T-helper 1 cell treated with Interleukin-12 subunit alpha and Interleukin-12 subunit beta and Interleukin-4 antibody, amounts not matched to agents 30 ng/mL and 1 ng/mL, for 36 hours (primary cell): ENCODE data around the gene SPATA1. TPM values are rescaled to one million over a fixed set of nuclear protein-coding genes. Genes with fewer than 3 reads are reported as not detected.
"Not testable (repeated sequence)": the region's sequence is repeated elsewhere in the genome, so short reads cannot be mapped to it uniquely, and the experiment has no call there.

Experiments used
- intact Hi-C: fragments of 100-400 bp; cut with micrococcal nuclease; formaldehyde crosslinking; loops from one replicate; pipeline ENCODE4 v1.15.1; 2024
- total RNA-seq: library from RNA; stranded (reverse); gene quantifications from 2 replicates; pipeline ENCODE4 v1.2.3, GENCODE V29; 2022

Gene SPATA1
- total RNA-seq, 1 donor from 2014 or later = 0.29 TPM

DNA sequence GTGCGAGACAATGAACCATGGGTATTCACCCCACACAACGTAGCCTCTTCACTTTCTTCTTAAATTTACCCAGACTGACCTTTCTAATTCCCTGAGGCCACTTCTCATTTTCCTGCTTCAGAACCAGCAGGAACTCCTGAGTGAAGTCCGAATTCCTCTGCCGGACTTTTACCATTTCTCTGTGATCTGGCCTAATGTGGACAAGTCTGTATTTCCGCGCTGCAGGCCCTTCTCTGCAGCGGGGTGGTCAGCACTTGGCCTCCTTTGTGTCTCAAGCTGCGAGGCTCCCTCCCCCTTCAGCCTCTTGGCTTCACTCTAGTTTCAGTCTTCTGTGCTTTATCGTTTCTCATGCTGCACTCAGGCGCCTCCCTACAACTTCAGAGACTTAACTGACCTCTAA, 77.5 kb downstream of the SPATA1 start:
- intact Hi-C loops = no loop called here

DNA sequence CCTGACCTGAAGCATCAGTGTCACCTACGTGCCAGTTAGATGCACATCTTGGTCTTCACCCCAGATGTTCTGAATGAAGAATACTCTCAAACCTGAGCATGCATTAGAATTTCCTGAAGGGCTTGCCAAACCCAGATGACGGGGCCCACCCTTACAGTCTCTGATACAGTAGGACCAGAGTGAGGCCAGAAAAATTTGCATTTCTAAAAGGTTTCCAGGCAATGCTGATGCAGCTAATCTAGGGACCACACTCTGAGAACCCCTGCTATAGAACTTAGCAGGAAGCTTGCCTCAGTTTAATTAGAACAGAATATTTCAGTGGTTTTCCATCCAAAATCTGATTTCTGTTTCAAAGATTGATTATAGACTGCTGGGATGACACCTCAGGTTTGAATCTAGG, 77.9 kb downstream of the SPATA1 start:
- intact Hi-C loops = no loop called here

GRCh38 chr1:84585803-84586202, 79.6 kb downstream of the SPATA1 start:
- intact Hi-C loops = no loop called here

DNA sequence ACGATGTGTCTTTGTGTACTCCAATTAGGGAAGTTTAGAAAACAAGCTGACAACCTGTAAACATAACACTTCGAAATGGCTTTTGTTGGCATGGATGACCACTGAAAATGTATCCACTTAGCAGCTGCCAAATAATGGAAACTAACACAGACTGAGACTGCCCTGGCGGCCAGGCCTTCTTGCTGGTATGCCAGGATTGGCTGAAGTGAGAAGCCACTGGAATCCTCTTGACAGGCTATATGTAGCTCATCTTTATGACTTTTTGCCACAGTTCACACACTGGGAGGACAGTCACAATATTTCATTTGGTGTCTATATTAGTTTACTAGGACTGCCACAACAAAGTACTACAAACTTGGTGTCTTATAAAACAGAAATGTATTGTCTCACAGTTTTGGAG, 80.9 kb downstream of the SPATA1 start:
- intact Hi-C loops = no loop called here

- intact Hi-C loops = not testable (repeated sequence)
Measured at GRCh38 chr1:84594959-84595358, 88.8 kb downstream of the SPATA1 start.

DNA sequence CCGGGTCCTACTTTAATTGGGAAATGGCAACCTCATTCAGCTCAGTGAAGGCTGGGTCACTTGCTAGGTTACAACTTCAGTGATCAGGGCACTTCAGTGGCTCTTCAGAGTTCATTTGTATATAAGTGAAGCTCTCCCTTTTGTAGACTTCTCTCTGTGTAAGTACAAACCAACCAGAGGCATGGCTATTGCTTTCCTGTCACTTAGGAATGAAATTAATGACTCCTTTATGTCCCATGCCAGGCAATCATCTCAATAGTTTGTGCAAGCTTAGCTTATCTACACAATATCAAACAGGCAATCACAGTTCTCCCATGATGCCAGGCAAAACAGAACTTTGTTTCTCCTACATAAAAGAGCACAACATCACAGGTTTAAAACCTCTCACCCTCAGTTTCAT, 90.8 kb downstream of the SPATA1 start:
- intact Hi-C loops = no loop called here

- intact Hi-C loops = no loop called here
Measured at GRCh38 chr1:84598418-84598817, 92.2 kb downstream of the SPATA1 start.

GRCh38 chr1:84598846-84599741, 92.9 kb downstream of the SPATA1 start:
- intact Hi-C loops = no loop called here

DNA sequence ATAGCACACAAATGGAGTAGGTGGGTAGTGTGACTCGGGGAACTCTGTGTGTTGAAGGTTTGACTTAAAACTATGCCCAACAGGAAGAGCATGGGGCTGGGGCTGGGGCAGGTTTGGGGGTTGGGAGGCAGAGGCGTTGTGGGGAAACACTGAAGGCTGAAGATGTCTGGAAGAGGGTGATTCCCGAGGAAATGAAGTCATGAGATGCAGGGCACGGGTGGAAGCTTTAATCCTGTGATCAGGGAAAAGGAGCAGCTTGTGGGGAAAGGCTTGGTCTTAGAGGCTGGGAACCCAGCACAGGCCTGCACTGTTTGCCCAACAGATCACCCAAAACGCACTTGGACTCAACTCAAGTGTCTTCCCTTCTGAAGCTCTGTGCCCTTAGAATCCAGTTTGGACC, 94.6 kb downstream of the SPATA1 start:
- intact Hi-C loops = no loop called here

DNA sequence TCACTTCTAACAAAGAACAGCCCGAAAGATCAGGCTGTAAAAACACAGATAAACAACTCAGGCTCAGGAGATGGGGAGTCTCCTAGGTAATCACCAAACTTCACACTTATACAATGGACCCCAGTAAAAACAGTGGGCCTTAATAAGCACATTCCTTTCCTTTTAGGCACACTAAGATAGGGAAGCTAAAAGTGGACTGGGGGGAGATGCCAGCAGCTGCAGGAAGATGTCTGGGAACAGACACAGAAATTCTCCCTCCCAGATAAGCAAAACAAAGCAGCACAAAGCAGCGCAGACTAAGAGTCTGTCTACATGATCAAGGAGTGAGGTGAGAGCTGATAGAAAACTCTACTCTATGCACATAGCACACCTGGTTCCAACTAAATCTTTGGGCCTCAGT, 97.0 kb downstream of the SPATA1 start:
- intact Hi-C loops = no loop called here

DNA sequence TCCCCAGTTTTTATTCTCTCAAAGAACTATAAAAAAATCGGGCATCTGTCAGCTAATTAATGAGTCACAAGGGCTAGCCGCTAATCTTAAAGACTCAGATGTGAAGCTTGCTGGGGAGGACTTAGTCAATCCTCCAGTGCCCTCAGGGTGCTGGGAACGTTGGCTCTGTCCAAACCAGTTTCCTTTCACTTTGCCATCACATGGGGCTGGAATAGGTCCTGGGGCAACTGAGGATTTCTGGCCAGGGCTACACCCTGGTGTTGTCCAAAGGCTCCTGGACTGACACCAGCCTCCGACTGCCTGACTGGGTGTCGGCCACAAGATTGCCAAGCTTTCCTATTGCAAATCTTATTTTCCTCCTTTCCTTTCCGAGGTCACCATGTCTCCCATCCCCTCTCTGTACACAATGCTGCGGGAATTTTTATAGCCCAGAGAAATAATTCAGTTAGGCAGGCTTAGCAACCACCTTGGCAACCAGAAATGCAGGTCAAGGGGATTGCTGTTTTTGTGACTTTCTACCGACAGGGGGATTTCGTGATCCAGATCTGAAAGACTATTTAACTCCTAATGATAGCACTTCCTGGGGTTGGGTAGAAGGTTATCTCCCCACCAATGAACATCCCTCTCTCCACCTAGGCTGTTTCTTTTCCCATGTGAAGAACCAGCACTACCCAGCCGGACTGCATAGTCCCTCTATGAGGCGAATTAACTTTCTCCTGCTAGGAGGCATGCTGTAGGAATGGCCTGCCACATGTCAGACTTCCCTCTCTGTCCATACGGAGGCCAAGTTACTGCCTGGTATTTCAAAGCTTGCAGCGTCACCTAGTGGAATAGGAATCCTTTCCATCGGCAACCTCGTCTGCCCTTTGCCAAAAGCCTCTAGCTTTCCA, 98.0 kb downstream of the SPATA1 start:
- intact Hi-C loops = no loop called here

DNA sequence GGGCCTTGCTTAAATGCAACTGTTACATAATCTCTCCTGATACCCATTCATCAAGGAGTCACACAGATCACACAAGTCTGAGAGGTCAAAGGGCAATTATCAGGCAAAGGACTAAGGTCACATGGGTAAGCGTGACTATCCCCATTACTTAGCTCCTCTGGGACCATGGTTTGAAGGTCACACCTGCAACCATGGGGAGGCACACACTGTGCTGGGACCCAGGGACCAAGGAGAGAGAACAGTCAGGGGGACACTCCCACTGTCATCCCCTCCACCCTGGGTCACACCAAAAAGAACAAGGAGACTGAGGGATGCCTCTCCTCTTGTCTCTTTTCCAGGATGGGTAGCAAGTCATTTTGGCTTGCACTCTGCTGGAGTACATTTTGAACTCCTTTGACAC, 99.0 kb downstream of the SPATA1 start:
- intact Hi-C loops = no loop called here

DNA sequence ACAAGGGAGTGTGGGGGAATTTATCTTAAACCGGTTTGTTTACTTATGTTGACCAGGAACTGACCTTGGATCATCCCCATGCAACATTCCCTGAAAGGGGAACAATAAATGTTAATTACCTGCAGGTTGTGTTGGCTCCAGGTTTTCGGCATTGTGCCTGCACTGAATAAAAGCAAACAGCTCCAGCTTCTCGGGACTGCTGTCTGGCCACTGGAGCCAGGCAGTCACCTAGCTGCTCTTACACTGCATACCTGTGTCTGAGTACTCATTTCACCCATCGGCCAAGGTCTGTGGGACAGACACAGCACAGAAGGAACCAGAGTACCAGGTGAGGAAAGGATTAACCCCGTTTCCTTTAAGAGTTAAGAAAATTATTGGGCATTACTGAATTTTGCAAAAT, 100.8 kb downstream of the SPATA1 start:
- intact Hi-C loops = no loop called here

DNA sequence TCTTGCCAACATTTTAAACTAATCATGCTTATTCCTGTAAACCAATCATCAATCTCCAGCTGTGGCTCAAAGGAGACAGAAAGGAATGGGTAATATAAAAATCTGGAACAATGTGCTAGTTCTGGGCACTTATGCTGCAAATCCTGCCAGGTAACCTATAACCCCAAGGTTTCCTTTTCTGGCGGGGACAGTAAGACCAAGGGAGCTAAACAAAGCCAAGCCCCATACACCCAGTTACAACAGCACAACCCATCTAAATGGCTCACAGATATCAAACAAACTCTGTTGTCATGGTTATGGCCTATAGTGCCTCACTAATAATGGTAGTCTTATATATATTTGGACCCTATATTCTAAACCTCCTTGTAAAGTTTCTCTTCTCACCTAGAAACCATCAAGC, 104.9 kb downstream of the SPATA1 start:
- intact Hi-C loops = no loop called here

DNA sequence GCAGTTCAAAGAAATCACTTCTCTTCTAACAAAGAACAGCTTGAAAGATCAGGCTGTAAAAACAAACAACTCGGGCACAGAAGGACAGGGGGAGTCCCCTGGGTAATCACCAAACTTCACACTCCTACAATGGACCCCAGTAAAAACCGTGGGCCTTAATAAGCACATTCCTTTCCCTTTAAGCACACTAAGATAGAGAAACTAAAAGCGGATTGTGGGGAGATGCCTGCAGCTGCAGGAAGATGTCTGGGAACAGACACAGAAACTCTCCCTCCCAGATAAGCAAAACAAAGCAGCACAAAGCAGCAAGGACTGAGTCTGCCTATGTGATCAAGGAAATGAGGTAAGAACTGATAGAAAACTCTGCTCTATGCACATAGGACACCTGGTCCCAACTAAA, 105.6 kb downstream of the SPATA1 start:
- intact Hi-C loops = no loop called here

- intact Hi-C loops = no loop called here
Measured at GRCh38 chr1:84613026-84613425, 106.8 kb downstream of the SPATA1 start.

- intact Hi-C loops = no loop called here
Measured at GRCh38 chr1:84613887-84614286, 107.7 kb downstream of the SPATA1 start.

DNA sequence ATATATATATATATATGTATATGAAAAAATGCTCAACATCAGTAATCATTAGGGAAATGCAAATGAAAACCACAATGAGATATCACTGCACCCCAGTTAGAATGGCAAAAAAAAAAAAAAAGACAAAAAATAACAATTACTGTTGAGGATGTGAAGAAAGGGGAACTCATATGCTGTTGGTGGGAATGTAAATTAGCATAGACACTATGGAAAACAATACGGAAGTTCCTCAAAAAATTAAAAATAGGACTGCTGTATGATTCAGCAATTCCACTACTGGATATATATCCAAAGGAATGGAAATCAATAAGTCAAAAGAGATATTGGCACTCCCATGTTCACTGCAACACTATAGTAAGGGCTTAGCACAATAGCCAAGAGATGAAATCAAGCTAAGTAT, 109.6 kb downstream of the SPATA1 start:
- intact Hi-C loops = no loop called here
